GM18520 (cell line): ENCODE data around the gene VSTM5.
"Not testable (repeated sequence)": the region's sequence is repeated elsewhere in the genome, so short reads cannot be mapped to it uniquely, and the experiment has no call there.

Source experiments
- ATAC-seq: cut with Tn5 transposase; IDR thresholded peaks from one replicate; pipeline ENCODE4 v1.9.1; 2021; ENCODE audit not compliant: unreplicated experiment

VSTM5 gene

GRCh38 chr11:93850594-93851018 is at the start of gene VSTM5:
VSTM5 (minus strand) TSS chr11:93850618; CDS start chr11:93850502, 116 bp downstream.
- ATAC-seq: no peak

GRCh38 chr11:93895106-93895862 is 44.9 kb upstream of the VSTM5 start:
- ATAC-seq: no peak

DNA sequence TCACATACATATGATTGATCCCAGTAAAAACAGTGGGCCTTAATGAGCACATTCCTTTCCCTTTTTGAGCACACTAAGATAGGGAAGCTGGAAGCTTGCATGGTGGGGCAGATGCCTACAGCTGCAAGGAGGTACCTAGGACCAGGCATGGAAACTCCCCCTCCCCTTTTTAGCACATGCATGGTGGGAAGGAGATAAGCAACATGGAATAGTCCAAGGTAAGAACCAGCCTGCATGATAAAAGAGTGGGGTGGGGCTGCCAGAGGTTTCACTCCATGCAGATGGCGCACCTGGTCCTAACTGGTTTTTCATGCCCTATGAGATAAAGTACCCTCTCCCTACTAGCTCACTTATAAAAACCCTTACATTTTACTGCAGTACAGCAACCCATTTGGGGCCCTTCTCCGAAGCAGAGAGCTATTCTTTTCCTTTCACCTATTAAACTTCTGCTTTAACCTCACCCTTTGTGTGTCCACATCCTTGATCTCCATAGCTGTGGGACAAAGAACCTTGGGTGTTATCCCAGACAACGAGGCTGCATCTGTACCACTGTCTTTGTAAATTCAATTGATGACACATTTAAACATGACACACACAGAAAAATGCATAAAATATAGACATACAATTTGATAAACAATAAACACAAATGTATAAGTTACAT is 40.1 kb upstream of the VSTM5 start:
- ATAC-seq: no peak

DNA sequence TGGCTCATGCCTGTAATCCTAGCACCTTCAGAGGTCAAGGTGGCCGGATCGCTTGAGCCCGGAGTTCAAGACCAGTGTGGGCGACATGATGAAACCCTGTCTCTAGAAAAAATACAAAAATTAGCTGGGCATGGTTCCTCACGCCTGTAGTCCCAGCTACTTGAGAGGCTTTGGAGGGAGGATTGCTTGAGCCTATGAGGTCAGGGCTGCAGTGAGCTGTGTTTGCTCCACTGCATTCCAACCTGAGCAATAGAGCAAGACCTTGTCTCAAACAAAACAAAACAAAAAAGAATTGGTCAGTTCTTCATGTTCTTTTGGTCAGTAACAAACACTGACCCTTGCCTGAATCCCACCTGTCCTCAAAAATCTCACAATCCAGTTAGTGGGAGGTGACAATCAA is 36.7 kb upstream of the VSTM5 start:
- ATAC-seq: no peak

- ATAC-seq: not testable (repeated sequence)
These were observed 28.7 kb upstream of the VSTM5 start for GRCh38 chr11:93879114-93879513.

DNA sequence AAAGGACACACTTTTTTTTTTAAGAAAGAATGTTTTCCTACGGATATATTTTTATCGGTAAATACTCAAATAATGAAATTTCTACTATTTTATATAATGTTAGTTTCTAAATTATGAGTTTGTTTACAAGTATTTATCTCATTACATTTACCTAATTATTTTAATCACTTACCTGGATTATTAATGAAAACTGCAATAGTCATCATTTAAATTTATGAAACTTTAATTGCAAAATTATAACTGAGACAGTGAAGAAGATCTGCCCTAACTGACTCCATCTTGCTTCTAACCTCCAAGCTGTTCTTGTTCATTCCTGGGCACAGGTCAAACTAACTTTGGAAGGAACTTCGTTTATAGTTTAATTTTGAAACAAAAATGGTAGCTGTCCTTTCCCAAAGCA is 25.2 kb upstream of the VSTM5 start:
- no peak for ATAC-seq

- ATAC-seq: no peak
These were observed 21.1 kb upstream of the VSTM5 start for GRCh38 chr11:93871526-93871925.

DNA sequence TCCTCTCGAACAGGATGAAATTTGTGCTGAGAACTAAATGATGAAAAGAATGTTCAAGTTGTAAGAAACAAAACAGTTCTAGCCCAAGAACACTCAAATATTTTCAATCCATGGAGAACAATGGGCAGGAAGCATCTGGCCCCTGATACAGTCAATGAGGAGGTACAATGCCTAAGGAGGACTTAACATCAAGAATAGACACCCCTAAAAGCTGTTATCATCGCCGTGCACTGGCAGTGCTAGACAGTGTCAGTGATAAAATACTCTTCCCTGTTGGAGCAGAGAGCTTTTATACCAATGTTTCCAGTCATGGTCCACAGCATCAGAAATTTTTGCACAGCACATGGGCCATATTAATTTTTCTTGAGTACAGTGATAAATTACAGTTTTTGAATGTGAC is 20.2 kb upstream of the VSTM5 start:
- ATAC-seq: no peak

GRCh38 chr11:93869830-93870229 is 19.4 kb upstream of the VSTM5 start:
- no peak for ATAC-seq

DNA sequence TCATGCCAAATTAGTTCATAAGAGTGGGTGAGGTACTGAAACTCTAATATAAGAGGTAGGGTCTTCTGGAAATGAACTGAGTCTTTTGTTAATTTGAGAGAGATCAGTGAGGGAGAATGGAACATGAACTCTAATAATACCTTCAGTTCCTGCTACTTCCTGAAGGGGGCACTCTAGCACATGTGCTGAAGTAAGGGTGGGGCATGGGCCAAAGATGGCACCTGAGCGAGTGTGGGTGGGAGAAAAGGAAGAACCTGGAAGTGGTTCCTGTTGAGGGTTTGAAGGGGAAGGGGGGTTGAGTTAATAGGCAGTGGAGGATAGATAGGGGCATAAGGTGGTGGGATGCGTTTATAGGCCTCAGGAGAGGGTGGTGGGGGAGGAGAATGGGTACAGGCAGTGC is 18.0 kb upstream of the VSTM5 start:
- ATAC-seq: not testable (repeated sequence)

DNA sequence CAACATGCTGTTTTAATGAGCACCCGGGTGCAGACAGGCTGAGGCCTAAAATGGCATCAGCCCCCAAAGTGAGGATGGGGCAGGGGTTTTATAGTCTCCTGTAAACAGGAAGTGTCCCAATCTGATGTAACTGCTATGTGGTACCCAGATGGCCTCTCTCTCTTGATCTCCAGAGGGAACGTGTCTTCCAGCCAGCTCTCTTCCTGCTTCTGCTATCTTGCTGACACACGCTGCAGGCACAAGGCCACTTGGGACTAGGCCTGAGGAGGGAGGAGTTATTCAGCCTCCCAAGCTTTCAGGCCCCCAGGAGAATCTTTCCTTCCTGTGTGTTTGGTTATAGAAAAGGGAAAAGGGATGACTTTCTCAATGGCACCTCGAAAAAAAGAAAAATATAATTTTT is 11.4 kb upstream of the VSTM5 start:
- ATAC-seq: no peak

DNA sequence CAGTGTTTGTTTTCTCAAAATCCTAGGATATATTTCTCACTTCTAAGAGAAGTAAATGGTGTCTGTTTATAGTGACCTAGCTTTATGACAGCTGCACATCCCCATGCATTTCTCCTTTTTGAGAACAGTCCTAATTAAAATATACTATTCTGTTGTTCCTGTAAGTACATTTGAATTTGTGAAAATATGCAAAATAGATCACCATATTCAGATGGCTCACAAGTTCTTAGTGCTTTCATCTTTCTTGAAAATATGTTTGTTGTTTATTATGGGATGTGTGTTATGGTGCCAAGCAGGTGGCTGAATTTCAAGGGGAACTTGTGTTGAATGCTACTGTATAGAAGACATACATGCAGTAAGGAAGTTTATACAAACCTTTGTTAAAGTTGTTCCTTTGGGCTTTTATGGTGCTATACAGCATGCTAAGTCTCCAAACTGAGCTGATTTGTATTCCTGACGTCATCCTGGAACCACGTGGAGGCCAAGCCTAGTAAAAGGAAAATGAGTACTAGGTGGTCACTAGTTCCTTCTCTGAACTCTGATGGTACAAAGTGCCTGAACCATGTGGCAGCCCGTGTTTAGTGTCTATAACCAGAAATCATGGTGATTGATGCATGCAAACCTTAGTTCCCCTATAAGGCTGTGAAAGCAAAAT is 7.8 kb upstream of the VSTM5 start:
- ATAC-seq: no peak

GRCh38 chr11:93857413-93858120 is 7.1 kb upstream of the VSTM5 start:
- ATAC-seq: no peak

DNA sequence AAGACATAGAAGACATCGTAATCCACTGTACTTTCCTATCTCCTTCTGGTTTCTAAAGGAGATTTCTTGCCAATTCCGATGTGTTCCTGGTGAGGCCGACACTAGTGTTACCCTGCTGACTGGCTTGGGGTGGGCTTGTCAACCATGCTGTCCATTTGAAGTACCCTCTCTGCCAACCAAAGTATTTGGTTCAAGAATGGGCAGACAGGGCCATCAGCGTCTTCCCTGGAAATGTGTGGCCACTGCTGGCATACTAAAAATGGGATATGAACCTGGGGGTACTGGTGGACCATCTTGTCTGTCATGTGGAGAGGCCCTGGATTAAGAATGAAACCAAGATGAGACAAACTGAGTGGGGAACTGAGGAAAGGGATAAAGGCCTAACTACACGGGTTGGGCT is 1.8 kb upstream of the VSTM5 start:
- no peak for ATAC-seq

GRCh38 chr11:93849751-93850593 is 446 bp downstream of the VSTM5 start:
- no peak for ATAC-seq

- ATAC-seq: no peak
These were observed 1.2 kb downstream of the VSTM5 start for GRCh38 chr11:93849201-93849600.

DNA sequence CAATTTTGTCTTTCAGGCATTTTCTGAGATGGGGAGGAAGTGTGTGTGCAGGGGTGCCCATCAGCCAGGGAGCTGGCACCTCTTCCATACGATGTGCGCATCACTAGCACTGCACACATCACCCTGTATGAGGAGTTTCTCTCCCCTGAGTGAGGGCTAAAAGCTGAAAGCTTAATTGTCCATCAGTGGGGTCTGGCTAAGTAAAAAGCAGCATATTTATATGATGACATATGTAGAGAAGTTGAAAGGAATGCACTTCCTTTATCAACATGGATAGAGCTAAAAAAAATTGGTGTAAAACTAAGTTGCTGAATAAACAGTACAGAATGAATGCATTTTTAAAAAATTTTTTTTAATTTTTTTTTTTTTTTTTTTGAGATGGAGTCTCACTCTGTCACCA is 4.0 kb downstream of the VSTM5 start:
- no peak for ATAC-seq

DNA sequence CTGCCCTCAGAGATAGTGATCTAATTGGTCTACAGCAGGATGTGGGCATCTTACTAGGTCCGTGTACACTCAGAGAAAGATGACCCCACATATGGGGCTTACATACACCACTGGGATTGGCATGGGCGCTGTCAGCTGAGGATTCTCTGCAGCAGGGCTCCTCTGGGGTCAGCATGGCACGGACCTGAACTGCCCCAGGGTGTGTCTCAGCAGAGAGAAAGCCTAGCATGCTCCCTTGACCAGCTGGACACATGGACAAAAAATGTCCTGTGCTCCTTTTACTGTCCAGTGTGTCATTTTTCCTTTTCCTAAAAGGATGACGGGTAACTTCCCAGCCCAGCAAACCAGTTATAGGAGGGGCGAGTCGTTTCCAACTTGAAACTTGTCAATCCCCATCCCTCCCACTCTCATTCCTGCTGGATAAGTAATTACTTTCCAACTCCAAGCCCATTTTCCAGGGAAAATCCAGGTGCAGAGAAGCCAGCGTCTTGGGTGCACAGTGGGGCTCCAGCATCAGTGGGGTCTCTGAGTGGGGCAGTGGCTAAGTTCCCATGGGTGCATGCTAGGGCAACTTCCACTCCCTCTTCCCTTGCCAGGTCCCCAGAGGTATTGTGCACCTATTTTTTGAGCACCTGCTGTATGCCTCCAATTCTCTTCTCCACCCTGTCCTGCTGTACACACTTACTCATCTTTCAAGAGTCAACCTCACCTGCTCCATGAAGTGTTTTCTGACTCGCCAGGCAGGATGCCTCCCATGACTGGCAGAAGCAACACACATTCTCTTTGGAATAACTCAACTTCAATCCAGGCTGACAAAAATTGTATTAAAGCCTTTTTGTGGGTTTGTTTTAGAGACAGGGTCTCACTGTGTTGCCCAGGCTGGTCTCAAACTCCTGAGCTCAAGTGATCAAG is 5.0 kb downstream of the VSTM5 start:
- ATAC-seq: no peak

DNA sequence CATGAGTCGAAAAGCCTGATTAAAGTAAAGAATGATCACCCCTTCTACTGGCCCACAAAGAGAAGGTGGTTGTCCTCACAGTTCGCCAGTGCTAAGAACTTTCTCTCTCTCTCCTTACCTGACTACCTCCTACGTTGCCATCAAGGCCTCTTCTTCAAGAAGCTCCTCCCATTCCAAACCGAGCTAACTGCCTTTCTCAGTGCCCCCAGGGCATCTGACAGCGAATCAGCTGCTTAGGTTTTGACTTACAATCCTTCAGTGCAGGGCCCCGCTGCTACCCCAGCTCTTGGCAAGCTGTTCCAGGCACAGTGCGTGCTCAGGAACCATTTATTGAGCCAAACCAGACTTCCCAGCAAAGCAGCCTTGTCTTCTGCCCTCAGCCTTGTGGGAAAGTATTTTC is 5.8 kb downstream of the VSTM5 start:
- no peak for ATAC-seq

- no peak for ATAC-seq
These were observed 6.5 kb downstream of the VSTM5 start for GRCh38 chr11:93843906-93844305.
